ENCODE data around the gene ZNF808.
"Not testable (repeated sequence)": the region's sequence is repeated elsewhere in the genome, so short reads cannot be mapped to it uniquely, and the experiment has no call there.

Gene ZNF808

GRCh38 chr19:52527134-52527955 is at the start of gene ZNF808:
TSS of gene ZNF808 (plus strand) at chr19:52527668. CDS start at chr19:52543285, 15,617 bp downstream.
- peak; percentile 91 to 98 (median 96) for DNase-seq

GRCh38 chr19:52484111-52484743 is 43.2 kb upstream of the ZNF808 start:
- DNase-seq = not testable (repeated sequence)

- not testable (repeated sequence) for DNase-seq
Measured at GRCh38 chr19:52485064-52485463, 42.4 kb upstream of the ZNF808 start.

GRCh38 chr19:52485561-52486240 is 41.8 kb upstream of the ZNF808 start:
- DNase-seq = not testable (repeated sequence)

GRCh38 chr19:52492201-52492993 is 35.1 kb upstream of the ZNF808 start:
- no peak for DNase-seq

GRCh38 chr19:52492994-52493470 is 34.4 kb upstream of the ZNF808 start:
- no peak for DNase-seq

GRCh38 chr19:52494518-52494917 is 33.0 kb upstream of the ZNF808 start:
- DNase-seq = no peak

GRCh38 chr19:52498571-52498970 is 28.9 kb upstream of the ZNF808 start:
- no peak for DNase-seq

- not testable (repeated sequence) for DNase-seq
Measured at GRCh38 chr19:52500474-52500873, 27.0 kb upstream of the ZNF808 start.

- DNase-seq = not testable (repeated sequence)
Measured at GRCh38 chr19:52500991-52501390, 26.5 kb upstream of the ZNF808 start.

GRCh38 chr19:52507266-52507665 is 20.2 kb upstream of the ZNF808 start:
- DNase-seq = no peak

- no peak for DNase-seq
Measured at GRCh38 chr19:52516191-52516590, 11.3 kb upstream of the ZNF808 start.

- DNase-seq = no peak
Measured at GRCh38 chr19:52518646-52519045, 8.8 kb upstream of the ZNF808 start.

GRCh38 chr19:52519175-52519574 is 8.3 kb upstream of the ZNF808 start:
- DNase-seq = not testable (repeated sequence)

GRCh38 chr19:52520013-52520412 is 7.5 kb upstream of the ZNF808 start:
- DNase-seq = no peak

- no peak for DNase-seq
Measured at GRCh38 chr19:52522551-52522950, 4.9 kb upstream of the ZNF808 start.

- DNase-seq = no peak
Measured at GRCh38 chr19:52524086-52524485, 3.4 kb upstream of the ZNF808 start.

GRCh38 chr19:52527956-52528351 is 486 bp downstream of the ZNF808 start:
- DNase-seq = peak in 2 of 6 experiments; percentile 19 to 26

GRCh38 chr19:52532480-52532879 is 5.0 kb downstream of the ZNF808 start:
- no peak for DNase-seq

- no peak for DNase-seq
Measured at GRCh38 chr19:52533901-52534300, 6.4 kb downstream of the ZNF808 start.

- not testable (repeated sequence) for DNase-seq
Measured at GRCh38 chr19:52535385-52535770, 7.9 kb downstream of the ZNF808 start.

GRCh38 chr19:52535771-52536447 is 8.4 kb downstream of the ZNF808 start:
- DNase-seq = peak; percentile 70 to 90 (median 83)
